PFSK-1 (cell line): ENCODE data around the gene LTB.

Experiments used
- FOXP2 ChIP-seq: optimal IDR thresholded peaks from 2 replicates; pipeline ENCODE3; 2011; ENCODE audit warnings: borderline replicate concordance, control low read depth, inconsistent platforms; ENCODE audit not compliant: insufficient read depth; ENCODE audit errors: extremely low read length, extremely low read depth
- POLR2AphosphoS5 ChIP-seq: IDR thresholded peaks from 2 replicates; pipeline ENCODE4 v1.6.1; 2012; ENCODE audit warnings: low read depth, mild to moderate bottlenecking, control low read depth, low read length, moderate library complexity
- REST ChIP-seq, 2 experiments: IDR thresholded peaks; 2 replicates each; pipeline versions ENCODE4 v1.6.1 to v1.8.0; 2011 to 2012; ENCODE audit warnings: low read depth in 2 of 2, low read length in 2 of 2, control low read depth in 1 of 2, inconsistent platforms in 1 of 2, mild to moderate bottlenecking in 1 of 2, moderate library complexity in 1 of 2; ENCODE audit not compliant: insufficient read depth in 1 of 2
- SIN3A ChIP-seq: IDR thresholded peaks from 2 replicates; pipeline ENCODE4 v1.6.1; 2012; ENCODE audit warnings: mild to moderate bottlenecking, low read length, moderate library complexity, borderline replicate concordance; ENCODE audit not compliant: insufficient read depth
- TAF1 ChIP-seq: IDR thresholded peaks from 2 replicates; pipeline ENCODE4 v1.6.1; 2012; ENCODE audit warnings: low read length, control low read depth, borderline replicate concordance; ENCODE audit not compliant: insufficient read depth

The LTB gene

GRCh38 chr6:31557443-31558317 lies 24.5 kb downstream of the LTB start:
- TF ChIP-seq REST (IDR thresholded peaks at IDR 0.05; ENCODE audit: insufficient read depth in 1 of 2, low read depth in 2 of 2, low read length in 2 of 2) (no peak), SIN3A (no peak)

- TF ChIP-seq FOXP2 (no peak), SIN3A (no peak), POLR2AphosphoS5 (no peak)
Observed at GRCh38 chr6:31556307-31556706, 25.9 kb downstream of the LTB start.

GRCh38 chr6:31548544-31548873 lies 33.7 kb downstream of the LTB start:
- TF ChIP-seq REST (IDR thresholded peaks at IDR 0.05; ENCODE audit: insufficient read depth in 1 of 2, low read depth in 2 of 2, low read length in 2 of 2): no peak
- TF ChIP-seq TAF1: no peak
- no peak for TF ChIP-seq POLR2AphosphoS5
- no peak for TF ChIP-seq SIN3A
- TF ChIP-seq FOXP2: no peak

- TF ChIP-seq REST (IDR thresholded peaks at IDR 0.05; ENCODE audit: insufficient read depth in 1 of 2, low read depth in 2 of 2, low read length in 2 of 2): no peak
- TF ChIP-seq FOXP2: no peak
- no peak for TF ChIP-seq SIN3A
- TF ChIP-seq POLR2AphosphoS5: no peak
- no peak for TF ChIP-seq TAF1
Observed at GRCh38 chr6:31547727-31548543, 34.3 kb downstream of the LTB start.

GRCh38 chr6:31546958-31547726 lies 35.1 kb downstream of the LTB start, which contains the start of gene NFKBIL1:
TSS of gene NFKBIL1 (plus strand) at chr6:31547608. CDS start at chr6:31547695, 87 bp downstream.
- TF ChIP-seq SIN3A (0 out of 2 replicates have a peak, but pooled peaks have one; percentile 30), FOXP2 (no peak), TAF1 (peak; percentile 76; the same call in 1 of the 2 replicates), POLR2AphosphoS5 (peak; percentile 96), REST (IDR thresholded peaks at IDR 0.05; ENCODE audit: insufficient read depth in 1 of 2, low read depth in 2 of 2, low read length in 2 of 2) (0 out of 4 replicates have a peak, but pooled peaks of 1 of the 2 experiments have one; percentile 27)
